Progenitor cell of endocrine pancreas (in vitro differentiated cells): ENCODE data around the gene KLHDC4. TPM values are rescaled to one million over a fixed set of nuclear protein-coding genes. Genes with fewer than 3 reads are reported as not detected.
"Not testable (repeated sequence)": the region's sequence is repeated elsewhere in the genome, so short reads cannot be mapped to it uniquely, and the experiment has no call there.

Experiments
- DNase-seq: peaks from one replicate; pipeline ENCODE4 v3.0.0; 2021; ENCODE audit warnings: low spot score; ENCODE audit not compliant: unreplicated experiment
- H3K27ac Mint-ChIP-seq: 2 replicates; pipeline ENCODE4 v1.8.0; 2021; ENCODE audit warnings: mild to moderate bottlenecking, moderate library complexity, mixed read lengths
- H3K27me3 Mint-ChIP-seq: 2 replicates; pipeline ENCODE4 v1.8.0; 2021; ENCODE audit warnings: mixed read lengths
- H3K36me3 Mint-ChIP-seq: 2 replicates; pipeline ENCODE4 v1.8.0; 2022; ENCODE audit warnings: mixed read lengths; ENCODE audit not compliant: insufficient read depth
- H3K4me1 Mint-ChIP-seq: 2 replicates; pipeline ENCODE4 v1.8.0; 2021; ENCODE audit warnings: low read depth, mixed read lengths
- H3K4me3 Mint-ChIP-seq: 2 replicates; pipeline ENCODE4 v1.8.0; 2021; ENCODE audit warnings: low read depth, mild to moderate bottlenecking, moderate library complexity, mixed read lengths
- H3K9me3 Mint-ChIP-seq: 2 replicates; pipeline ENCODE4 v1.8.0; 2021; ENCODE audit warnings: low read depth, mixed read lengths
- CTCF ChIP-seq: fragments of 200-600 bp; sonication (generic); IDR thresholded peaks from one replicate; pipeline ENCODE4 v1.5.0; 2021; ENCODE audit warnings: antibody characterized with exemption, mild to moderate bottlenecking; ENCODE audit not compliant: unreplicated experiment
- total RNA-seq: library from RNA; stranded (reverse); gene quantifications from 2 replicates; pipeline ENCODE4 v1.2.1, GENCODE V29; 2021

Gene KLHDC4
- total RNA-seq, 1 donor from 2014 or later: 58.8 TPM

DNA sequence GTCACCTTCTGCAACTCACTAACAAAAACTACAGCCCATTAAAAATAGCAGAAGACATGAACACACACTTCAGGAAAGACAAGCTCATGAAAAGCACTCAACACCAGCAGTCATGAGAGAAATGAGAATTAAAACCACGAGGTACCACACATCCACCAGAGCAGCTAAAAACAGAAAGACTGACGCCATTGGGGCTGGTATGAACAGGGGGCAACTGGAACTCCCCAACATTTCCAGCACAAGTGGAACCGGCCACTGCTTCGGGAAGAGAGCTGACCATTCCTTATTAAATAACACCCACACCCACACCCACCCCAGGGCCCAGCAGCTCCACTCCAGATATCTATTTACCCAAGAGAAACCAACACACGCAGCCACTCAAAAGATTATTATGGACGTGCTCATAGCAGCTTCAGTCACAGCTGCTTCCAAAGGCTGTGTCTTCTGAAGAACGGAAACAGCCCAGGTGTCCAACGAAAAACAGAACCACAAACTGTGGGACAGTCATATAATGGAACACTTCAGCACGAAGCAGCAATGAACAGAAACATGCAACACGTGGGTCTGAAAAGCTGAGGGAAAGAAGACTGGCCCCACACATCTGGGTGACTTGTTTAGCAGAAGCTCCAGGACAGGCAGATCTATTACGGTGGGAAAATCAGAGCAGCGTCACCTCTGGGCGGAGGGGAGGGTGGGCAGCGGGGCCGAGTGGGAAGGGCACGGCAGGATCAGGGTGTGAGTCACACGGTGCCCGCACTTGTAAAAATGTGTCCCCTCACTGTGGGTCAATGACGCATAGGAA, 41.1 kb downstream of the KLHDC4 start:
- Mint-ChIP-seq H3K27ac (no peak overlapping the region), H3K4me1 (peaks cover 11% of the 10 kb centered on the region), H3K4me3 (no peak overlapping the region), H3K36me3 (peaks cover 34% of the 10 kb centered on the region), H3K27me3 (no peaks in the 10 kb centered on the region), H3K9me3 (no peaks in the 10 kb centered on the region)
- no peak for DNase-seq
- TF ChIP-seq CTCF: no peak

- Mint-ChIP-seq H3K4me3 (no peak overlapping the region), H3K27ac (no peak overlapping the region), H3K36me3 (peaks cover 37% of the 10 kb centered on the region)
Measured at GRCh38 chr16:87723226-87723623, 42.6 kb downstream of the KLHDC4 start.

GRCh38 chr16:87722590-87723225, 43.1 kb downstream of the KLHDC4 start:
- H3K4me1 Mint-ChIP-seq: peaks cover 16% of the 10 kb centered on the region
- TF ChIP-seq CTCF: no peak
- H3K27me3 Mint-ChIP-seq: no peaks in the 10 kb centered on the region
- H3K27ac Mint-ChIP-seq: peak overlapping the region; percentile 29
- H3K9me3 Mint-ChIP-seq: no peaks in the 10 kb centered on the region
- H3K4me3 Mint-ChIP-seq: no peak overlapping the region
- DNase-seq: no peak
- peaks cover 40% of the 10 kb centered on the region for H3K36me3 Mint-ChIP-seq

More at GRCh38 chr16:87723226-87723623, 42.6 kb downstream of the KLHDC4 start:
- no peak for DNase-seq
- H3K9me3 Mint-ChIP-seq: no peaks in the 10 kb centered on the region
- no peaks in the 10 kb centered on the region for H3K27me3 Mint-ChIP-seq
- TF ChIP-seq CTCF: no peak
- H3K4me1 Mint-ChIP-seq: peaks cover 16% of the 10 kb centered on the region

DNA sequence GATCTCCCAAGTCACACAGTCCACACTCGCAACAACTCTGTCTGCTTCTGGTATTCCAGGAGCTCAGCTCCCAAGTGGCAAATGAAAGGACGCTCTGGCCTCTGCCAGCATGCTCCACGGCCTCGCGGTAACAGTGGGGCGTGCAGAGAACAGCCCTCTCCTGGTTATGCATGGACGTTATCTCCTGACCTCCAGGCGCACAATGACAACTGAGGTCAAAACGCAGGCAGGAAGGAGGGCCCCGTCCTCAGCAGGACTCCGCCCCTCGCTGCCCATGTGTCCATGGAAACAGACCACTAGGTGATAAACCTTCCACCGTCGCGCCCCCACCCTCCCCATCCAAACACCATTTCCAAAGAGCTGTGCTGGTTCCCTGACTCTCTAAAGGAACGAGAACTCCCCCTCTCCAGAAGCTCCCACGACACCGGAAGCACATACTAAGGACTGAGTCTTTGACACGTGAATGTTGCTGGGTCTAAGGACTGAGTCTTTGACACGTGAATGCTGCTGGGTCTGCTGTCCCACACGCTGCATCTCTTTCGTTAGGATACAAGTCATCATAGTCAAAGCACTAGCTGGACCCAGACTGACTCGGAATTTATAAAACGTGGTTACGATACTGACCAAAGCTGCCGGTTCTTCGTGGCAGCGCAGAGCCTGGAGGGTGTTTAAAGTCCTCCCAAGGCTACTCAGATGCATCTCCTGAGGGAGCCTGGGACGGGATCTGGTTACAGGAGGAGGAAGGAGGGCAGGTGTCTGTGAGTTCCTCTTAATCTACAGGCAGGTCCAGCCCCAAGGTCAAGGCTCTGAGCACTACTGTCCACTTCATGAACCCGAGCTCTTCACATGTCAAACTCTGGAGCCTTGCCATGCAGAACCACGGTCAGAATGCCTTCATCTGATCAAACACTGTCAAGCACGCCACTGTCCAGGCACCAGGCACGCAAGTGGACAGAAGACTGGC, 43.9 kb downstream of the KLHDC4 start:
- H3K36me3 Mint-ChIP-seq: peaks cover 39% of the 10 kb centered on the region
- peak overlapping the region; percentile 29 for H3K27ac Mint-ChIP-seq
- peaks cover 16% of the 10 kb centered on the region for H3K4me1 Mint-ChIP-seq
- no peaks in the 10 kb centered on the region for H3K9me3 Mint-ChIP-seq
- H3K27me3 Mint-ChIP-seq: no peaks in the 10 kb centered on the region
- DNase-seq: no peak
- no peak overlapping the region for H3K4me3 Mint-ChIP-seq
- TF ChIP-seq CTCF: no peak

- H3K27me3 Mint-ChIP-seq: no peaks in the 10 kb centered on the region
- no peak for TF ChIP-seq CTCF
- no peaks in the 10 kb centered on the region for H3K9me3 Mint-ChIP-seq
- no peak overlapping the region for H3K4me3 Mint-ChIP-seq
- H3K36me3 Mint-ChIP-seq: peaks cover 38% of the 10 kb centered on the region
- H3K27ac Mint-ChIP-seq: no peak overlapping the region
- DNase-seq: no peak
- peaks cover 16% of the 10 kb centered on the region for H3K4me1 Mint-ChIP-seq
Measured at GRCh38 chr16:87720446-87720845, 45.3 kb downstream of the KLHDC4 start.

DNA sequence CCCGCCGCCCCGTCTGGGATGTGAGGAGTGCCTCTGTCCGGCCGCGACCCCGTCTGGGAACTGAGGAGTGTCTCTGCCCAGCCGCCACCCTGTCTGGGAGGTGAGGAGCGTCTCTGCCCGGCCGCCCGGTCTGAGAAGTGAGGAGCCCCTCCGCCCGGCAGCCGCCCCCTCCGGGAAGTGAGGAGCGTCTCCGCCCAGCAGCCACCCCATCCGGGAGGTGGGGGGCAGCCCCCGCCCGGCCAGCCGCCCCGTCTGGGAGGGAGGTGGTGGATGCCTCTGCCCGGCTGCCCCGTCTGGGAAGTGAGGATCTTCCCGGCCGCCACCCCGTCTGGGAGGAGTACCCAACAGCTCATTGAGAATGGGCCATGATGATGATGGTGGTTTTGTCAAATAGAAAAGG, 47.0 kb downstream of the KLHDC4 start:
- H3K4me3 Mint-ChIP-seq, H3K27me3 Mint-ChIP-seq, DNase-seq, H3K9me3 Mint-ChIP-seq: not testable (repeated sequence)
- H3K36me3 Mint-ChIP-seq: peaks cover 38% of the 10 kb centered on the region
- peaks cover 16% of the 10 kb centered on the region for H3K4me1 Mint-ChIP-seq
- H3K27ac Mint-ChIP-seq: peak overlapping the region; percentile 83
